Transverse colon (tissue), 4 donors: ENCODE data around the gene PLXNA3. TPM values are rescaled to one million over a fixed set of nuclear protein-coding genes. Genes with fewer than 3 reads are reported as not detected.
A peak's percentile ranks its signal among the peaks of the same experiment; 100 is the strongest.

Experiments
- DNase-seq: peaks from one replicate; pipeline ENCODE4 v3.0.0-alpha.2; 2019
- H3K27ac ChIP-seq, 4 donors: fragments of 200-600 bp; sonication (generic); 2 replicates each; pipeline ENCODE4 v1.5.1; 2016 to 2018; ENCODE audit warnings: inconsistent platforms in 4 of 4
- H3K27me3 ChIP-seq: fragments of 200-600 bp; sonication (generic); 2 replicates; pipeline ENCODE4 v1.5.1; 2017; ENCODE audit warnings: inconsistent platforms
- H3K36me3 ChIP-seq, 4 donors: fragments of 200-600 bp; sonication (generic); 2 replicates each; pipeline ENCODE4 v1.5.1; 2017 to 2019; ENCODE audit warnings: inconsistent platforms in 4 of 4
- H3K4me1 ChIP-seq, 4 donors: fragments of 200-600 bp; sonication (generic); 2 replicates each; pipeline ENCODE4 v1.5.1; 2017 to 2020; ENCODE audit warnings: inconsistent platforms in 4 of 4
- H3K4me3 ChIP-seq, 4 donors: fragments of 200-600 bp; sonication (generic); 1 replicate in 1 of 4; 2 replicates in 3 of 4; pipeline versions ENCODE4 v1.5.1 to v1.6.1; 2017 to 2019; ENCODE audit warnings: inconsistent platforms in 4 of 4
- H3K9me3 ChIP-seq, 2 donors: fragments of 200-600 bp; sonication (generic); 2 replicates each; pipeline ENCODE4 v1.5.1; 2017 to 2019; ENCODE audit warnings: inconsistent platforms in 2 of 2
- CTCF ChIP-seq, 5 experiments: fragments of 200-600 bp in 3 of 5; fragments of 450-650 bp in 2 of 5; sonication (generic) in 3 of 5; IDR thresholded peaks; 1 replicate in 2 of 5; 2 replicates in 3 of 5; pipeline ENCODE4 v1.5.1; 2016 to 2017; ENCODE audit warnings: antibody characterized with exemption in 5 of 5, inconsistent platforms in 3 of 5, mild to moderate bottlenecking in 2 of 5, moderate library complexity in 1 of 5
- EP300 ChIP-seq: sonication (generic); formaldehyde crosslinking; IDR thresholded peaks from one replicate; pipeline ENCODE4 v1.6.1; 2017; ENCODE audit warnings: antibody characterized with exemption, low read depth
- POLR2A ChIP-seq: fragments of 450-650 bp; IDR thresholded peaks from one replicate; pipeline ENCODE4 v1.6.1; 2016; ENCODE audit warnings: antibody characterized with exemption, mild to moderate bottlenecking, moderate library complexity
- POLR2AphosphoS5 ChIP-seq, 3 donors: sonication (generic); formaldehyde crosslinking; IDR thresholded peaks; one replicate each; pipeline ENCODE4 v1.6.1; 2016; ENCODE audit warnings: antibody characterized with exemption in 3 of 3
- WGBS, 2 donors: methylation state at CpG; one replicate each; pipeline ENCODE4 v1.1.5; 2018; ENCODE audit warnings: low coverage in 1 of 2; 5-methylcytosine and 5-hydroxymethylcytosine counted together
- in situ Hi-C, 4 donors: fragments of 200-750 bp; cut with MboI; loops; one replicate each; pipeline versions ENCODE4 v1.15.0 to v1.15.1; 2017; ENCODE audit warnings: low sequenced_read_pairs in 3 of 4, low pct_ligation_motif_present in 1 of 4, low pct_unique_long_range_greater_than_20kb in 1 of 4
- intact Hi-C: fragments of 100-400 bp; cut with DNase I; formaldehyde crosslinking; loops from one replicate; pipeline ENCODE4 v1.15.1; 2023; ENCODE audit warnings: low total_unique reads
- total RNA-seq, 4 donors: library from RNA; depleted of rRNA; stranded (reverse); fragments of >200 nt; gene quantifications; one replicate each; pipeline ENCODE4 v1.1.0, GENCODE V29; 2016

Gene PLXNA3
- total RNA-seq, 4 donors from 2014 or later: 17.3 to 128 (median 52.8) TPM

DNA sequence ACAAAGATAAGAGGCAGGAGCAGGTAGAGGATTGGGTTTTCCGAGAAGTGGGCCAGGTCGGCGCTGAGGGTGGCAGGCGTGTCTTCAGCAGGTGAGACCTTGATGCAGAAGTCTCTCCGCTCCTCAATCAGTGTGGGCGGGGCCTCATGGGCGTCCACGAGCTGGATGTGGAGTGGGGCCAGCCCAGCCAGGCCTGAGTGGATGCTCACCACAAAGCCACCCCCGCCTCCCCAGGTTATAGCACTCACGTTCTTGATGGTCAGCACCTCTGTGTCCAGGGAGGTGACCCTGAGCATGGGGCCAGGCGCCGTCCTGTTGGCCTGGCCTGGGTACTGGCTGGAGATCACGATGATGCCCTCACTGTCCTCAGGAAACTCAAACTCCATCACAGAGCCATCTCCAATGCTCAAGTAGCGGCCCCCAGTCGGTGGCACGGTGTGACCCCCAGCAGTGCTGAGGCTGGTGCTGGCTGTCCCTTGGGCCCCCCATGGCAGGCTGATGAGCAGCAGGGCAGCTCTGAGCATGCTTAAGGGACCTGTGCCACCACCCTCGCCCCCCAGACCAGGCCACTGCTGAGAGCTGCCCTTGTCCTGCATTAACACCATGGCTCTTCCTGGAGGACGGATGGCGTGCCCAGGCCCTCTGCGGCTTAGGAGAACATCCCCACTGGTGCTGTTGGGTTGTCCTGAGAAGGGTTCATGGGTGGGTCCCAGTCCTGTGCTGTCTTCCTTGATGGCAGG lies 30.4 kb downstream of the PLXNA3 start:
- no peak for DNase-seq
- in situ Hi-C loops: no loop called here

DNA sequence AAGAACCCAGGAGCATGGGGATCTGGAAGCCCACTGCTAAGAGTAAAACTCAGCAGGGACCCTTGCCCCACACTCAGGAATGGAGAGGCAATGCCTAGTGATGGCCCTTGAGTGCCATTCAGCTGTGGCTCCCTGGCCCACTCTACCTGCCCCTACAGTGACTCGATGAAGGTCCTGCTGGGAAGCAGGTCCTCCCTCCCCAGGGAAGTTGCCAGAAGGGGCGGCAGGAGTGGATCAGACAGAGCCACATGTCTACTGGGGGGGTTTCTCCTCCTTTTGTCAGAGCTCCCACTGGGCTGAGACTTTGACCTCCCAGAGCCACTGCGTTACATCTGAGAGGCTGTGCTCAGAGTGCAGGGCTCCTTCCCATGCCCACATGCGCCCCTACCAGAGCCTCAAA lies 31.1 kb downstream of the PLXNA3 start:
- in situ Hi-C loops (no loop called here), intact Hi-C loops (no loop called here)
- Histone ChIP-seq H3K9me3 (no peaks in the 10 kb centered on the region), H3K4me3 (peak overlapping the region in 1 of 4 donors; percentile 70), H3K36me3 (no peaks in the 10 kb centered on the region), H3K4me1 (peaks cover 8 to 27% (median 13%) of the 10 kb centered on the region in 4 donors), H3K27ac (peak overlapping the region; percentile 93 to 99 (median 96)), H3K27me3 (no peaks in the 10 kb centered on the region)
- DNase-seq: no peak
- TF ChIP-seq EP300: no peak
- TF ChIP-seq POLR2AphosphoS5 (IDR thresholded peaks at IDR 0.05): no peak
- TF ChIP-seq CTCF (IDR thresholded peaks at IDR 0.05): no peak
- TF ChIP-seq POLR2A: no peak
- 93% methylated on average over 4 of the region's 4 CpGs; no CpG with 5 or more reads in 1 of the 2 donors for WGBS, 2 donors

More for the DNA sequence above, 30.4 kb downstream of the PLXNA3 start:
- intact Hi-C loops: no loop called here
- H3K4me3 ChIP-seq: no peak overlapping the region
- peaks cover 8 to 27% (median 13%) of the 10 kb centered on the region in 4 donors for H3K4me1 ChIP-seq
- no peaks in the 10 kb centered on the region for H3K27me3 ChIP-seq
- no peaks in the 10 kb centered on the region for H3K9me3 ChIP-seq
- TF ChIP-seq POLR2A (no peak), POLR2AphosphoS5 (IDR thresholded peaks at IDR 0.05) (no peak), CTCF (IDR thresholded peaks at IDR 0.05) (no peak), EP300 (no peak)
- WGBS, 2 donors: 86% methylated on average over 19 of the region's 20 CpGs; no CpG with 5 or more reads in 1 of the 2 donors
- H3K36me3 ChIP-seq: no peaks in the 10 kb centered on the region
- H3K27ac ChIP-seq: no peak overlapping the region

- in situ Hi-C loops (no loop called here), intact Hi-C loops (no loop called here)
- Histone ChIP-seq H3K27ac (peak overlapping the region; percentile 93 to 99 (median 96)), H3K9me3 (no peaks in the 10 kb centered on the region), H3K4me1 (peaks cover 4 to 22% (median 13%) of the 10 kb centered on the region in 4 donors), H3K4me3 (peak overlapping the region; percentile 50 to 79 (median 61)), H3K27me3 (no peaks in the 10 kb centered on the region), H3K36me3 (no peaks in the 10 kb centered on the region)
- TF ChIP-seq EP300 (no peak), CTCF (IDR thresholded peaks at IDR 0.05) (no peak), POLR2A (no peak), POLR2AphosphoS5 (IDR thresholded peaks at IDR 0.05) (no peak)
- peak; percentile 30 for DNase-seq
- 34% methylated on average over 13 of the region's 19 CpGs; no CpG with 5 or more reads in 1 of the 2 donors for WGBS, 2 donors
These were observed 31.9 kb downstream of the PLXNA3 start for GRCh38 chrX:154490021-154490413.

DNA sequence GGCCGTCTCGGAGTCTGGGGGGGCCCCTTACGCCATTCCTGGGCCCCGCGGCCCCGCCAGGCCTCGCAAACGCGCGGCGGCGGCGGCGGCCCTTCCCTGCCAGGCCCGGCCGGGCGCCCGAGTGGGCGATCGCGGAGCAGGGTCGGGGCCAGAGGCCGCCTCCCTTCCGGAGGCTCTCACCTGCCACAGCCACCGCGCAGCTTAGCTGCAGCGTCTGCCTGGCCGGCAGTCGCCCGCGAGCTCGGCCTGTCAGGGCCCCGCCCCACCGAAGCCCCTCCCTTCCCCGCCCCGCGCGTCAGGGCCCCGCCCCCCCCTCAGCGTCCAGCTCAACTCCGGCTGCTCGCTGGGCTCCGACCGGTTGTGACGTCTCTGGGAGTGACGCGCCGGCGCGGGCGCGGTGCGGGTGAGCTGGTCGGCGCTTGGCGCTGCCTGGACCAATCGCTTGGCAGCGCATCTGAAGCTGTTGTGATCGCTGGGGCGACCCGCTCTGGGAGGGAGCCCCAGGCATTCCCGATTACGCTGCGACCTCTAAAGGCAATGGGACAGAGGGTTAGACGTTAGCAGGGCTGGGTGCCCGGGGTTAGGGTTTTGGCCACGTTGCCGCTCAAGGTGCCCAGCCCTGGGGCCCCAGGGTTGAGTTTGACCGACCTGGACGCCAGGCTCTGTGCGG lies 32.5 kb downstream of the PLXNA3 start, which contains the start of gene SLC10A3:
Gene SLC10A3, minus strand, starts transcription at position 216 of the 670 bp plus-strand sequence. CDS start 1,689 bp downstream, outside the sequence.
- 0 to 33% methylated on average over 1 to 49 of the region's 71 CpGs for WGBS, 2 donors
- Histone ChIP-seq H3K27me3 (no peaks in the 10 kb centered on the region), H3K4me1 (peaks cover 0 to 16% (median 10%) of the 10 kb centered on the region in 4 donors), H3K9me3 (no peaks in the 10 kb centered on the region), H3K27ac (peak within 1 kb of the TSS; percentile 93 to 99 (median 96)), H3K4me3 (peak within 1 kb of the TSS; percentile 50 to 79 (median 61)), H3K36me3 (no peaks in the 10 kb centered on the region)
- TF ChIP-seq CTCF (IDR thresholded peaks at IDR 0.05): no peak
- TF ChIP-seq POLR2AphosphoS5 (IDR thresholded peaks at IDR 0.05): peak; percentile 88 to 93 (median 91)
- TF ChIP-seq EP300: no peak
- peak; percentile 90 for TF ChIP-seq POLR2A
- DNase-seq: peak; percentile 94
- intact Hi-C loops: no loop called here
- in situ Hi-C loops: no loop called here
